Left cardiac atrium (tissue), 4 donors: ENCODE results near the gene CARS1. TPM values are rescaled to one million over a fixed set of nuclear protein-coding genes. Genes with fewer than 3 reads are reported as not detected.
A peak's percentile ranks its signal among the peaks of the same experiment; 100 is the strongest.

Experiments used
- ATAC-seq, 2 donors: fragments of 200-7000 bp; cut with Tn5 transposase; one replicate each; pipeline ENCODE4 v1.9.1; 2020; ENCODE audit warnings: mild to moderate bottlenecking in 2 of 2, moderate library complexity in 2 of 2
- DNase-seq: peaks from one replicate; pipeline ENCODE4 v3.0.0-alpha.2; 2020
- intact Hi-C, 2 donors: fragments of 100-400 bp; cut with DNase I; formaldehyde crosslinking; loops; one replicate each; pipeline versions ENCODE4 v1.14.1 to v1.15.1; 2022 to 2023
- total RNA-seq, 2 donors: library from RNA; stranded (reverse); fragmentation: NEBNext Ultra II Directional; extraction: Animal tissue kit (Norgen Biotek cat#: 25700); gene quantifications; one replicate each; pipeline ENCODE4 v1.2.1, GENCODE V29; 2021
- donor health status: DM: no; HTN: yes; CAD: no.
- donor health status: DM: no; HTN: yes; CAD: no; lungs with severe emphysema.
- donor health status: DM: yes; HTN: yes; CAD: no.
- donor health status: Dilated cardiomyopathy.

CARS1 gene
- total RNA-seq, 2 donors from 2014 or later = 16.8 to 28.7 TPM

DNA sequence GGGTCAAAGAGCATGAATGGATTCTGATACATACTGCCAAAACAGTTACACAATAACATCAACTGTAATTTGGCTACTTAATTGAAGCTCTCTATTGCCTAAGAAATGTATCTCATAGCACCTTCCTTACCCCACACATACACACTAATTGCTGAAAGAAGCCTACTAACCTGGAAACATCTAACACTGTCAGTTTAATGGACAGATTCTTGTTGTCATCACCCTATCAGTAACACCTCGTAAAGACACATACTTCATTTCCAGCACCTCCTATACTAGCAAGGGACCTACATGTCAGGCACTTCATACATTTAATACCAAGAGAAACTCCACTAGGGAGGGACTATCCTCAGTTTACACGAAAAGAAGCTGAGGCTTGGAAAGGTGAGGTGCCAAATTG is 75.0 kb downstream of the CARS1 start:
- intact Hi-C loops = no loop called here
- no peak for DNase-seq
- peak in 1 of 2 donors; percentile 27 for ATAC-seq

DNA sequence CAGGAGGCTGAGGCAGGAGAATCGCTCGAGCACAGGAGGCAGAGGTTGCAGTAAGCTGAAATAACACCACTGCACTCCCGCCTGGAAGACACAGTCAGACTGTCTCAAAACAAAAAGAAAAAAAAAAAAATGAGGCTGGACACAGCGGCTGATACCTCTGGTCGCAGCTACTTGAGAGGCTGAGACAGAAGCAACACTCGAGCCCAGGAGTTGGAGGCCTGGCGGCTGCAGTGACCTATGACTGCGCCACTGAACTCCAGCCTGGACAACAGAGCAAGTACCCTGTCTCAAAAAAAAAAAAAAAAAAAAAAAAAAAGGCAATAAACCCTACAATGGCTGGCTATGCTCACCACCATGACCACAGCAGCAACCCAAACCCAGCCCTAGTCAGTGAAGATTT is 76.1 kb downstream of the CARS1 start:
- DNase-seq (no peak), ATAC-seq (no peak)
- intact Hi-C loops = no loop called here

DNA sequence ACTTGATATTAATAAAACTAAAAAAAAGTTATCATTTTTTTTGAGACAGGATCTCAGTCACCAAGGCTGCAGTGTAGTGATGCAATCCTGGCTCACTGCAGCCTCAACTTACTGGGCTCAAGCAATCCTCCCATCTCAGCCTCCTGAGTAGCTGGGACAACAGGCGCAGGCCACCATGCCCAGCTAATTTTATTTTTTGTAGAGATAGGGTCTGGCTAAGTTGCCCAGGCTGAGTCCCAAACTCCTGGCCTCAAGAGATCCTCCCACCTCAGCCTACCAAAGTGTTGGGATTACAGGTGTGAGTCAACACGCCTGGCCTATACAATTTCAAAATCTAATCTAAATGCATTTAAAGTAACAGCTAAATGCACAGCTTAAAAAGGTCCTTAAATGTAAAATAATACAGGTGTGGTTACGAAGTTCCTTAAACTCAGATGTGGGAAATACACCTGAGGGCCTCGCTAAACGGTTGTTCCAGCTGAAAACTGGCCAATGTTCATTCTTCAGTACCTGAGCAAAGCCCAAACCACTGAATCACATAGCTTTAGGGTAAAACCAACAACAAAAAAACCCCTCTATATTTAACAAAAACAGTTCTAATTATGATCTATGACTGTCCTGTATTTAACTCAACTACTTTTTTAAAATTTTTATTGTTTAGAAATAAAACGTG is 76.9 kb downstream of the CARS1 start:
- intact Hi-C loops = no loop called here
- ATAC-seq = no peak
- no peak for DNase-seq

DNA sequence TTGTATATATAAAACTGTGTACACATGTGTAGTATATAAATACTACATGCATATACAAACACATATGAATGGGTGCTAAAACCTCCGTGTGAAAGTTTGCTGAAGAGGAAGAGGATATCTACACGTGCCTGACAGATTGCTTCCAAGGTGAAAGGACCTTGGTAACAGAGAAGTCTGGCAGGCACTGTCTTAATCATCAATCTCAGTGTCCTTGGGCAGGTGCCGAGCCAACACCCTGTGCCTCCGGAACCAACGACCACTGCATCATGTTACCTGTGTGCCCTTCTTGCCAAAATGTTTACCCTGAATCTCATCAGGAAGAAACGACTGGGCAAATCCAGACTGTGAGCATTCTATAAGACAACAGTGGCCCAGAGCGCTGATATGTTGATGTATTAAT is 80.1 kb downstream of the CARS1 start:
- intact Hi-C loops = no loop called here
- ATAC-seq = no peak
- DNase-seq = no peak

GRCh38 chr11:2976294-2977063 is 80.7 kb downstream of the CARS1 start:
- intact Hi-C loops = no loop called here
- peak in 1 of 2 donors; percentile 29 for ATAC-seq

DNA sequence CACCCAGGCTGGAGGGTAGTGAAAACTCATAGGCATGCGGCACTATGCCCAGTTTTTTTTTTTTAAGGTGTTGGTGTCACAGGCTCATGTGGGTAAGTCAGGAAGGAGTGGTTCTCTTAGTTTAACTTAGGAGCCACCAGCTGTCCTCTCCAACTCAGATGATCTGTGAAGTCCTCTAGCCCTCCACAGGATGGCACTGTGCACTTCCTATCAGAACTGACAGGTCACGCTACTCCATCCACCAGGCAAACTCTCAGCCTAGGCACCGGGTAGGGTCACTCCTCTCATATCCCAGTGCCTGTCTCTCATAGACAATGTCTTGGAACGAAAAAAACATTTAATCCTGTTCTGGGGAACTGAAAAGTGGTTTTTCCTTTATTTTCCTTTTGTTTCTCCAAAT is 81.6 kb downstream of the CARS1 start:
- intact Hi-C loops = no loop called here
- ATAC-seq (peak; percentile 38 to 77), DNase-seq (no peak)

More at GRCh38 chr11:2976294-2977063, 80.7 kb downstream of the CARS1 start:
- DNase-seq = no peak

DNA sequence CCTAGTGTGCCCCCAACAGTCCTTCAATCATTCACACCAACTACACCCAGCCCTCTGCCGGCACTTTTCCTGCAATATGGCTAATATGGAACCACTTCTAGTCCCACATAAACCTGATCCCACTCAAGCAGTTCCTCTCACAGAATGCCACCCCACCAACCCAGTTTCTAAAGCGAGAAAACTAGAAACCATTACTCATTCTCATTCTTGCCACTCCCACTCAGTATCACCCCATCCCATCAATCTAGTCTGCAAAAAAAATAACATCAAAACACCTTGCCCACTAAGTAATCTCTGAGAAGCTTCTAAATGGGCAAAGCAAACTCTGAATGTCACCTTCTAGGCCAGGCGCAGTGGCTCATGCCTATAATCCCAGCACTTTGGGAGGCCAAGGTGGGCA is 83.0 kb downstream of the CARS1 start:
- DNase-seq (no peak), ATAC-seq (no peak)
- intact Hi-C loops = no loop called here

DNA sequence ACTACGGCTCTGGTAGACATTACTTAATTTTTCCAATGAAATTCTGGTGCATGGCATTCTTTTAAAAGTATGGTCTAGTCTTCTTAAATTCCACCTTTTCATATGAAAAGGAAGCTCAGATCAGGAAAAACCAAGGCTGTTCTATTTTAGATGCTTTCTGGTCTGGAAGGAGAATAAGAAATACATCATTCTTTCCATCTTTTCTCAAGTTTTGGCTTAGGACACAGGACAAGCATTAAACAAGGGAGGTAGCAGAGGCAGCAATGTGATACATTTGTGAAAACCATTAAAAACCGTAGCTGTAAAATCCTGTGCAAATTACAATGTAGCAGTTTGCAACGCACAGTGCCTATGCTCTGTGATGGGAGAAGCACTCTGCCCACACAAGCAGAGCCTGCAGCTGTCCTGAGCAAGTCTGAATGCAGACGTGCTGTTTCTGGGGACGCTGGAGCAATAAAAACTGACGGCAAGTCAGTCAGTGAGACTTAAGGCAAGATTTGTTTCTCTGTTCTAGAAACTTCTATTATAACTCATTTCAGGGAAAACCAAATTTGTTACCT is 88.8 kb downstream of the CARS1 start:
- ATAC-seq (no peak), DNase-seq (no peak)
- intact Hi-C loops = no loop called here

DNA sequence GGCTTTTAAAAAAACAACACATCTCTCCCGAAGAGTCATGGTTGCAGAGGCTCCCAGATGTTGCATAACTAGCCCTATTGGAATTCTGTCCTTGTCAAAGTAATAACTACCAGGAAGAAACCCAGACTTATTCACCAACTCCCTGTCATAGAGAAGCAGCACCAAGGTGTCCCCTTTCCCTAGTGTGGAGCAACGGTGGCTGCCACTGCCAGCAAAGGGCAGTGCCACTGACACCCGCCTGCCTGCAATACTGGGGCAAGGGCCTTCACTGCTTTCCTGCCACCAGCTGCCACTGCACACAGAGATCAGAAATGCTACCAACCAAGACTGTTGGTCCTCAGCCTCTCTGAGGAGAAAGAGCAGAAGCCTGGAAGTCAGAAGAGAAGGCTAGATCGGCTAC is 92.4 kb downstream of the CARS1 start:
- DNase-seq (no peak), ATAC-seq (peak in 1 of 2 donors; percentile 55)
- intact Hi-C loops = no loop called here

DNA sequence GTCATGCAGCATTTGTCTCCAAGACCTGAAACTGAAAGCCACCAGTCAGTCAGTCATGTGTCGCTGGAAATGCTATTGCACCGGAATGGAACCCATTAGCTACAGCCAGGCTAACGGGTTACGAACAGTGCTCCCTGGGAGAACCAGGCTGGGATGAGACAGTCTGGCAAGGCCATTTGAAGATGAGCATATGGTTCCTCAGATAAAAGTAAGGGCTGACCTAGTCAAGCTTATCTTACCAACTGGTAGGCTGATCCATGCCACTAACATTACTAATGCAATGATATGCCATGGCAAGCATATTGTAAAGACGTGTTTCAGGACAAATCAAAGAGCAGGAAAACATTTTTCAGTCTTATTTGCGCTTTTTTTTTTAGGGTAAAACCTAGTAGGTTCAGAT is 93.5 kb downstream of the CARS1 start:
- intact Hi-C loops = no loop called here
- ATAC-seq = no peak
- DNase-seq = no peak

DNA sequence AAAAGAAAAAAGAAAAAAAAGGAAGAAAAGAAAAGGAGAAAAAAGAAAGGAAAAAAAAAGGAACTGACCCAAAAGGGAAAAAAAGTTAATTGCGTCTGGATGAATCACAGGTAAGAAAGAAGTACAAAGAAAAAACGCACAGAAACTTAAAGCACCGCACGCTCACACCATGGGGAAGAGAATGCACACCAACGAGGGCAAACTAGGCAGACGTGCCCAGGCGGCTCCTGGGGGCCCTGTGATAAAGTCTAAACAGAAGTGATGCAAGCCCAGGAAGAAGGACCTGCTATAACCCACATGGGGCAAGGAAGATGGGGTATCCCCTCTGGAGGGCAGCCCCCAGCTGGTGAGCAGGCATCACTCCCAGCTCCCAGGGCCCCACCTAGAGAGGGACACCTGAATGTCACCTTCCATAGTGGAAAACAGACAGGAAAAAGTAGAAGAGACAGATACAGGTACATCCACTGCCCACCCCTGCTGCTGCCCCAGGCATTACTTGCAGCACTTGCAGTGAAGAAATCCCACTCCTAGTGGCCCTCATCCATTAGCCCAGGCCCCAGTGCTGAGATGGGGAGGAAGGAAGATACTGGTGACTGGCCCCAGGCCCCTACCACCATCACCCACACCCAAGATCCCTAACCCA is 94.0 kb downstream of the CARS1 start:
- no peak for ATAC-seq
- DNase-seq = no peak
- intact Hi-C loops = no loop called here

DNA sequence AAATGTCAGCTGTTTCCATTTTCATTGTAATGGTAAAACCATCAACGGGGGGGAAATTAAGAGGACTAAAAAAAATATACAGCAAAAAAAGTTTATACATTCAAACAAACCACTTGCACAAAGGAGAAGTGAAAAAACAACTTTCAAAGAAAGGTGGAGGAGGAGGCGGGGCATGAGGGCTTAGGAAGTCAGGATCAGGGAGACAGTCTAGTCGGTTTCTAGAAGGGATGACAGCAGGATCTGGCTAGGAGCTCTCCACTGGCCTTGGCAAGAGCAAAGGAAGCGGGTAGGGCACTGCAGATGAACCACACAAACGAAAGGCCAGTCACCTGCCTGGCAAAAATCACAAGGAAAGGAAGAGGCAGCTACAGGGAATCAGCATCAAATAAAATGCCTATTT is 96.1 kb downstream of the CARS1 start:
- no peak for ATAC-seq
- no peak for DNase-seq
- intact Hi-C loops = no loop called here

DNA sequence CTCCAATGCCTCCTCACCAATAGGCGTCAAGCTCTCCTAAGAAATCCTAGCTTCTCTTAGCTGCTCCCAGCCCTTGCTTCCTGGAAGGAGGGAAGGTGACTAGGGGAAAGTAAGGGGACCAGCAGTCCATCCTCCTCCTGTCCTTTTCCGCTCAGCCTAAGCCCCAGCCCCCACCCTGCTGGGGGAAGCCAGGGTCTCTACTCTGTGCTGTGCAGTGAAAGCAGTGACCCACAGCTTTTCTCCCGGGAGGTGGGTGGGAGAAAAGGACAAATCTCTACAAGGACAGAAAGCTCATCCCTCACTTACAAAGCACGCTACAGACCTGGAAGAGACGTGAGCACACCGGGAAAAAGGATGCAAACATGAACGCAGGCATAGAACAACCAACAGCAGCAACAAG is 97.1 kb downstream of the CARS1 start:
- DNase-seq (no peak), ATAC-seq (peak in 1 of 2 donors; percentile 40)
- intact Hi-C loops = no loop called here

- no peak for ATAC-seq
- DNase-seq = no peak
- intact Hi-C loops = no loop called here
These were observed 99.0 kb downstream of the CARS1 start for GRCh38 chr11:2958251-2958650.

DNA sequence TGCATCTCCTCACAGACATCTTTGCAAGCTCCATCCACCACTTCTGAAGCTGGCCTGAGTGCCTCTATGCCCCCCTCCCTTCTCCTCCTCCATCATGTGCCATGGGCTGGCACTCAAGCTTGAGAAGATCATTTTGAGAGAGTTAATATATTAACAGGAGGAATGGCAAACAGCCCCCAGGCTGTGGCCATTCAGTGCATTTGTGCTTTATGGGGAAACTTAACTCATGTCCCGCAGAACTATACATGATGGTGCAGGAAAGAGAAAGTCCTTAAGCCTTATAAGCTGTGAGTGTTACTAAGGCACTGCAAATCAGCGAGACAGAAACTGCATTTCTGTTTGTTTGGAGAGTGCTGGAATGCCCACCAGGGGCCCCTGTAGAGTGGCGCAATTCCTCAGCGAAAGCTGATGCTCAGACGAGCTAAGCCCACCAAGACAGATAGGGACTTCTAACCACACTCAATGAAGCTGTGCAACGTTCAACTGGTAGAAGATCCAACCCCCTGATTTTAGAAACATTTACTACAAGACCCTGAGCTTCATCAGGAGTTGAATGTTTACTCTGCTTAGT is 101.2 kb downstream of the CARS1 start:
- DNase-seq (no peak), ATAC-seq (no peak)
- intact Hi-C loops = no loop called here

DNA sequence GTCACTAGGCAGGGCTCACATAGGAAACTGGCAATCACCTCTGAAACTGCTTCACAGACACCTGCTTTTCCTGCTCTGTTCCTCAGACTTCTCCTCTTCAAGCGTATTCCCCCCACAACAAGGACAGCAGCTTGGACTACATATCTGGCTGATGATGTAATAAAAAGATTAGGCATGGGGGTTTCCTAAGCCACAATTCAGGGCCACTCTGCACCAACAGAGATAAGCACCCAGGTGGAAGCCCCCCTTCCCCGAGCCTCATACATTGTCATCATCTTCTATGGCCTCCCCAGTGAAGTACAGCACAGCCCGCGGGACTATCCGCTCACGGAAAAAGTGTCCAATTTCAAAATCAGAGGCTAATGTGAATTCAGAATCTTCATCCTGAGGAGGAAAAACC is 103.0 kb downstream of the CARS1 start:
- no peak for DNase-seq
- intact Hi-C loops = no loop called here

GRCh38 chr11:2952290-2952689 is 104.9 kb downstream of the CARS1 start:
- intact Hi-C loops = no loop called here
- DNase-seq (no peak), ATAC-seq (no peak)

More for the DNA sequence above, 103.0 kb downstream of the CARS1 start:
- ATAC-seq = no peak

DNA sequence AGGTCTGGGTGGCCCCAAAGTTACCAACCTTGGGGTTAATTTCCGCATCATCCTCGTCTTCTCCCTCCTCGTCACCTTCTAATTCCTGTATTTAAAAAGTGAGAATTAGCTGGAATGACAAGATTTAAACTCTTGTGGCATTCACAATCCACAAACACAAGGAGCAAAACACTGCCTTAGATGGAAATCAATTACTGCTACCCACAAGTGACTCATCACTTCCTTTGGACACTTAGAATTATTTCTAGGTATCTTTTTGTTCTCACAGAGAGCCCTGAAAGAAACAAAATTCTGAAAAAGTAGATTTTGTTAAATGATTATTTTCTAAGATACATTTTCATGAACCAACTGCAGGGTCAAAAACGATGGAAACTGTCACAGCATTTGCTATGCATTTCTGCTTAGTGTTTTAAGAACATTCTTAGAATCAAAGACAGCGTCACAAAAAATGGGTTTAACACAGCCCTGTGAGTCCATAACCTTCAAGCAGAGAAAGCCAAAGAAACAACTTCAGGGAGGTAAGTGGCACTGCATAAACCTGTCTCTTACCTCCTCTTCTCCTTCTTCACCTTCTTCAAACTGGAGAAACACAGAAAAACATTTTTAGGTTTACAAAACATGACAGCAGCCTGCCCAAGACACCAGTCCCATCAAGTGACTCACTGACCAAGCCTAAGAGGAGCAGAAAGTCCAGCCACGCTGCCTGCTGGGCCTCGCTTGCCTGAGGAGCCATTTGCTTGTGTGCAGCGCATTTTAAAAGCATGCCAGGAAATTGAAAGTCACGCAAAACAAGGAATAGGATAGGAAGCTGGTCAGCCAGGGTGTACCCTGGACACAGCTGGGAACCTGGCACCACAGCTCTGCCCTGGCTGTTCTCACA is 105.8 kb downstream of the CARS1 start:
- intact Hi-C loops = no loop called here
- no peak for ATAC-seq
- no peak for DNase-seq
